Vagina (tissue), 2 donors: ENCODE results near the gene NAA16. TPM values are rescaled to one million over a fixed set of nuclear protein-coding genes. Genes with fewer than 3 reads are reported as not detected.
"Not testable (repeated sequence)": the region's sequence is repeated elsewhere in the genome, so short reads cannot be mapped to it uniquely, and the experiment has no call there.

Source experiments
- DNase-seq, 2 donors: peaks; one replicate each; pipeline ENCODE4 v3.0.0-alpha.2; 2017; ENCODE audit errors: extremely low spot score in 2 of 2
- H3K27ac ChIP-seq: fragments of 200-600 bp; sonication (generic); one replicate; pipeline ENCODE4 v1.5.1; 2019
- H3K27me3 ChIP-seq: fragments of 200-600 bp; sonication (generic); one replicate; pipeline ENCODE4 v1.5.1; 2019
- H3K36me3 ChIP-seq, 2 donors: fragments of 200-600 bp; sonication (generic); one replicate each; pipeline ENCODE4 v1.5.1; 2017 to 2019
- H3K4me1 ChIP-seq: fragments of 200-600 bp; sonication (generic); one replicate; pipeline ENCODE4 v1.5.1; 2019
- H3K4me3 ChIP-seq, 2 donors: fragments of 200-600 bp; sonication (generic); 1 replicate in 1 of 2; 2 replicates in 1 of 2; pipeline ENCODE4 v1.5.1; 2016 to 2019
- H3K9me3 ChIP-seq: fragments of 200-600 bp; sonication (generic); one replicate; pipeline ENCODE4 v1.5.1; 2019
- POLR2A ChIP-seq, 2 donors: fragments of 450-650 bp; IDR thresholded peaks; one replicate each; pipeline ENCODE4 v1.6.1; 2017; ENCODE audit warnings: antibody characterized with exemption in 2 of 2, mild to moderate bottlenecking in 2 of 2, moderate library complexity in 2 of 2
- POLR2AphosphoS5 ChIP-seq, 2 donors: sonication (generic); formaldehyde crosslinking; IDR thresholded peaks; one replicate each; pipeline ENCODE4 v1.9.0; 2017; ENCODE audit warnings: antibody characterized with exemption in 2 of 2, mild to moderate bottlenecking in 2 of 2, low read depth in 1 of 2; ENCODE audit not compliant: insufficient read depth in 1 of 2
- intact Hi-C: fragments of 100-400 bp; cut with DNase I; formaldehyde crosslinking; loops from one replicate; pipeline ENCODE4 v1.15.1; 2023
- total RNA-seq: library from RNA; depleted of rRNA; stranded (reverse); fragments of >200 nt; gene quantifications from one replicate; pipeline ENCODE4 v1.2.3, GENCODE V29; 2016
- TF ChIP-seq, protein P1 (sequence below), 3 experiments: fragments of 450-650 bp in 2 of 3; fragments of 200-600 bp in 1 of 3; sonication (generic) in 1 of 3; IDR thresholded peaks; one replicate each; pipeline ENCODE4 v1.5.1; 2017 to 2019; ENCODE audit warnings: antibody characterized with exemption in 3 of 3, mild to moderate bottlenecking in 2 of 3, moderate library complexity in 2 of 3

Gene NAA16
- total RNA-seq, 1 donor from 2014 or later, result 30.2 TPM

DNA sequence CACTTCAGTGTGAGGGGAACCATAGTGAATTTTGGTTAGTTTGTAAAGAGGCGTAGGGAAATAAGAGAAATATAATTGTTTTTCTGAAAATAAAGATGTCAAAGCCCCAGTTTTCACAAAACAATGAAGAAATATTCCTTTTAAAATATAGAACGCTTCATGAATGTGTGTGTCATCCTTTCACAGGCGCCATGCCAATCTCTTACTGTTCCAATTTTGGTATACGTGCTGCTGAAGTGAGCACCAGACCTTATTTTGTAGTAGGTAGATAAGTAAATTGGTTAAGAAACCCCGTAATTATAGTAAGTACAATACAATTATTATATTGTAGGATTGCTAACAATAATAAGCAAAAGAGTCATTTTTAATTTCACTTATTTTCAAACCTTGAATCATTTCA is 43.3 kb downstream of the NAA16 start:
- intact Hi-C loops, result no loop called here
- no peaks in the 10 kb centered on the region for H3K27me3 ChIP-seq
- H3K36me3 ChIP-seq, result peaks cover 0 to 19% of the 10 kb centered on the region in 2 donors
- peaks cover 4% of the 10 kb centered on the region for H3K4me1 ChIP-seq
- H3K9me3 ChIP-seq, result no peaks in the 10 kb centered on the region
- no peak overlapping the region for H3K4me3 ChIP-seq
- DNase-seq, result no peak
- H3K27ac ChIP-seq, result no peak overlapping the region
- TF ChIP-seq, protein P1, sequence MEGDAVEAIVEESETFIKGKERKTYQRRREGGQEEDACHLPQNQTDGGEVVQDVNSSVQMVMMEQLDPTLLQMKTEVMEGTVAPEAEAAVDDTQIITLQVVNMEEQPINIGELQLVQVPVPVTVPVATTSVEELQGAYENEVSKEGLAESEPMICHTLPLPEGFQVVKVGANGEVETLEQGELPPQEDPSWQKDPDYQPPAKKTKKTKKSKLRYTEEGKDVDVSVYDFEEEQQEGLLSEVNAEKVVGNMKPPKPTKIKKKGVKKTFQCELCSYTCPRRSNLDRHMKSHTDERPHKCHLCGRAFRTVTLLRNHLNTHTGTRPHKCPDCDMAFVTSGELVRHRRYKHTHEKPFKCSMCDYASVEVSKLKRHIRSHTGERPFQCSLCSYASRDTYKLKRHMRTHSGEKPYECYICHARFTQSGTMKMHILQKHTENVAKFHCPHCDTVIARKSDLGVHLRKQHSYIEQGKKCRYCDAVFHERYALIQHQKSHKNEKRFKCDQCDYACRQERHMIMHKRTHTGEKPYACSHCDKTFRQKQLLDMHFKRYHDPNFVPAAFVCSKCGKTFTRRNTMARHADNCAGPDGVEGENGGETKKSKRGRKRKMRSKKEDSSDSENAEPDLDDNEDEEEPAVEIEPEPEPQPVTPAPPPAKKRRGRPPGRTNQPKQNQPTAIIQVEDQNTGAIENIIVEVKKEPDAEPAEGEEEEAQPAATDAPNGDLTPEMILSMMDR (IDR thresholded peaks at IDR 0.05), result no peak
- TF ChIP-seq POLR2A (IDR thresholded peaks at IDR 0.05), result no peak
- TF ChIP-seq POLR2AphosphoS5 (IDR thresholded peaks at IDR 0.05; ENCODE audit: insufficient read depth in 1 of 2, low read depth in 1 of 2), result no peak

DNA sequence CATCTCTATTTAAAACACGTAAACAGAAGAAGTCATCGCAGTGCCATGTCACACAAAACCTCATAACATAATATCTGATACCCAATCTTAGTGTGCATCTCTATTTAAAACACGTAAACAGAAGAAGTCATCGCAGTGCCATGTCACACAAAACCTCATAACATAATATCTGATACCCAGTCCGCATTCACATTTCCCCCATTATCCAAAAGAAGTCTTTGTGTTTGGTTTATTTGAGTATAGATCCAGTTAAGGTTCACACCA is 45.2 kb downstream of the NAA16 start:
- H3K9me3 ChIP-seq, H3K4me1 ChIP-seq, H3K27ac ChIP-seq, H3K27me3 ChIP-seq, H3K4me3 ChIP-seq, intact Hi-C loops, DNase-seq: not testable (repeated sequence)
- peaks cover 0 to 33% of the 10 kb centered on the region in 2 donors for H3K36me3 ChIP-seq

DNA sequence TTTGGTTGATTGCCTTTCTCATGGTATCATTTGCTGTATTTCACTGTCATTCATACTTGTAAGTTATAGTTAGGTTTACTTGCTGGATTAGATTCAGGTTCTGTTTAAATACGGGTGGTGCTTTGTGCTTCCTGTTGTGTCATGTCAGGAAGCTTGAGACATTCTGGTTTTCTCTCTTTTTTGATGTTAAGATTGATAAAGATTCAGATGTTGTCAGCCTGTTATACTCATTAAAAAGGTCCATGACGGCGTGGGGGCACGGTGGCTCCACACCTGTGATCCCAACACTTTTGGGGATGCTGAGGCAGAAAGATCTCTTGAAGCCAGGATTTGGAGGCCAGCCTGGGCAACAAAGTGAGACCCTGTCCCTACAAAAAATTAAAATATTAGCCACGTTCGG is 45.7 kb downstream of the NAA16 start:
- Histone ChIP-seq H3K4me3 (no peak overlapping the region), H3K9me3 (no peaks in the 10 kb centered on the region), H3K27me3 (no peaks in the 10 kb centered on the region), H3K27ac (no peak overlapping the region), H3K4me1 (peaks cover 4% of the 10 kb centered on the region), H3K36me3 (peaks cover 0 to 38% of the 10 kb centered on the region in 2 donors)
- no peak for DNase-seq
- intact Hi-C loops, result no loop called here
- TF ChIP-seq POLR2A (IDR thresholded peaks at IDR 0.05) (no peak), POLR2AphosphoS5 (IDR thresholded peaks at IDR 0.05; ENCODE audit: insufficient read depth in 1 of 2, low read depth in 1 of 2) (no peak)
- TF ChIP-seq, protein P1 (IDR thresholded peaks at IDR 0.05), result no peak

DNA sequence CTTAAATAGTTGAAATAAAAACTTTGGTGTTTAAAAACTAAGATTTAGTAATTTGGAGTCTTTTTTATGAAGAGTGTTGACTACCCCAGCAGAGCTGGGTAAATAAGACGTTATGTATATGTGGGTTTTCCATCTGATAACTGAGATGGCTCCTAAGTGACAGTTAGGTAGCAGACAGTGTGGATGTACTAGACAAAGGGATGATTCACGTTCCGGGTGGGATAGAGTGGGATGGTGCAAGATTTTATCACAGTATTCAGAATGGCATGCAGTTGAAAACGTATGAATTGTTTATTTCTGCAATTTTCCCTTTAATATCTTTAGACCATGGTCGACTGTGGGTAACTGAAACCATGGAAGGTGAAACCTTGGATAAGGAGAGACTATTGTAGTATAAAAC is 50.4 kb downstream of the NAA16 start:
- TF ChIP-seq, protein P1 (IDR thresholded peaks at IDR 0.05), result no peak
- TF ChIP-seq POLR2AphosphoS5 (IDR thresholded peaks at IDR 0.05; ENCODE audit: insufficient read depth in 1 of 2, low read depth in 1 of 2) (no peak), POLR2A (IDR thresholded peaks at IDR 0.05) (no peak)
- Histone ChIP-seq H3K36me3 (peaks cover 0 to 56% of the 10 kb centered on the region in 2 donors), H3K4me1 (no peaks in the 10 kb centered on the region), H3K4me3 (no peak overlapping the region), H3K27me3 (no peaks in the 10 kb centered on the region), H3K9me3 (no peaks in the 10 kb centered on the region), H3K27ac (no peak overlapping the region)
- intact Hi-C loops, result no loop called here
- DNase-seq, result no peak

DNA sequence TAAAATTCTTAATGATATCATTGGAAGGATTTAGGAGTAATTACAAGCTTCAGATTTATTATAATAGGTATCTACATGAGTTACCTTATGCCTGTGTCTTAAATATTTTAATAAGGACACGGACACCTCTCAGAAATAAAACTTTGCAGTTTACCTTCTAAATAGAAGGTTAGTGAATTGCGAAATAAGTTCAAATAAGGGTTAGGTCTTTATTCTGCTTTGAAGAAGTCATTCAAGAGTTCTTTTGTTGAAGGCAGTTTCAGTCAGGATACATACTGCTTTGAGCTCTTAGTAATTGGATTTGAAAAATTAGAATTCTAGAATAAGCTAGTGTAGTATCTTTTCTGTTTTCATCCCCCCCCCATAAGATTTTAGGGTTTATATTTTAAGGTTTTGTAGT is 53.0 kb downstream of the NAA16 start:
- Histone ChIP-seq H3K9me3 (no peaks in the 10 kb centered on the region), H3K27me3 (no peaks in the 10 kb centered on the region), H3K36me3 (peaks cover 0 to 61% of the 10 kb centered on the region in 2 donors), H3K27ac (no peak overlapping the region), H3K4me3 (no peak overlapping the region), H3K4me1 (no peaks in the 10 kb centered on the region)
- intact Hi-C loops, result no loop called here
- DNase-seq, result no peak
- TF ChIP-seq, protein P1 (IDR thresholded peaks at IDR 0.05), result no peak
- no peak for TF ChIP-seq POLR2AphosphoS5 (IDR thresholded peaks at IDR 0.05; ENCODE audit: insufficient read depth in 1 of 2, low read depth in 1 of 2)
- no peak for TF ChIP-seq POLR2A (IDR thresholded peaks at IDR 0.05)

DNA sequence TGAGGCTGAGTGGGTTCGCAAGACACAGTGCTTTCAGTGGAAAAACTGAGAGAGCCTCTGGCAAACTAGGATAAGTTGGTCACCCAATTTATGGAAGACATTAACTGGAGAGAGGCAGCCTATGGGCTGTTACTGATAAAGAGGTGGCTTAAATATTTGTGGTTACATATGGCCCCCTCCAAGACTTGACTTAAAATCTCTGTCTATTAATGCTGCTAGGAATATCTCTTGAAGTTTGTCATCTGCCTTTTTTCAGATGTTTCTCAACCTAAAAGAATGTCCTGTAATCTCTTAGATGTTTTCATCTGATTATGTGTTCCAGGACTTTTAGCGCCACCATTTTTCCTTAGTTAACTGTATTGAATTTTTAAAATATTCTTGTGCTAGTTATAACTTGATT is 54.6 kb downstream of the NAA16 start:
- intact Hi-C loops, result no loop called here
- TF ChIP-seq, protein P1 (IDR thresholded peaks at IDR 0.05), result no peak
- no peak for TF ChIP-seq POLR2AphosphoS5 (IDR thresholded peaks at IDR 0.05; ENCODE audit: insufficient read depth in 1 of 2, low read depth in 1 of 2)
- no peak for TF ChIP-seq POLR2A (IDR thresholded peaks at IDR 0.05)
- peaks cover 0 to 68% of the 10 kb centered on the region in 2 donors for H3K36me3 ChIP-seq
- no peaks in the 10 kb centered on the region for H3K4me1 ChIP-seq
- no peaks in the 10 kb centered on the region for H3K9me3 ChIP-seq
- DNase-seq, result no peak
- no peak overlapping the region for H3K4me3 ChIP-seq
- no peaks in the 10 kb centered on the region for H3K27me3 ChIP-seq
- no peak overlapping the region for H3K27ac ChIP-seq
